Neuron (in vitro differentiated cells): ENCODE measurements around the gene CACNA1I.
"Not testable (repeated sequence)": the region's sequence is repeated elsewhere in the genome, so short reads cannot be mapped to it uniquely, and the experiment has no call there.

Experiments
- H2AFZ ChIP-seq: one replicate; pipeline ENCODE4 v1.6.1; 2013; ENCODE audit warnings: low read depth, mild to moderate bottlenecking, inconsistent platforms, low read length, moderate library complexity
- H3K27me3 ChIP-seq: one replicate; pipeline ENCODE4 v1.6.1; 2013; ENCODE audit warnings: low read length; ENCODE audit not compliant: insufficient read depth
- H3K36me3 ChIP-seq: one replicate; pipeline ENCODE4 v1.6.1; 2013; ENCODE audit warnings: low read length; ENCODE audit not compliant: insufficient read depth
- H3K4me1 ChIP-seq: one replicate; pipeline ENCODE4 v1.6.1; 2013; ENCODE audit warnings: low read length; ENCODE audit not compliant: insufficient read depth
- H3K4me3 ChIP-seq: 2 replicates; pipeline ENCODE4 v1.5.1; 2013; ENCODE audit warnings: mild to moderate bottlenecking, low read length, moderate library complexity
- H3K9me3 ChIP-seq: one replicate; pipeline ENCODE4 v1.6.1; 2013; ENCODE audit warnings: low read length

The CACNA1I gene

GRCh38 chr22:39570665-39571064 lies at the start of gene CACNA1I:
CACNA1I (plus strand) TSS chr22:39570753; CDS start chr22:39570753, 0 bp downstream.
- H3K36me3 ChIP-seq = no peaks in the 10 kb centered on the region
- no peak within 1 kb of the TSS for H3K4me3 ChIP-seq
- no peak within 1 kb of the TSS for H2AFZ ChIP-seq
- no peaks in the 10 kb centered on the region for H3K9me3 ChIP-seq
- peaks cover 19% of the 10 kb centered on the region for H3K27me3 ChIP-seq
- no peaks in the 10 kb centered on the region for H3K4me1 ChIP-seq

GRCh38 chr22:39521106-39521885 lies 49.3 kb upstream of the CACNA1I start:
- Histone ChIP-seq H3K36me3 (peaks cover 38% of the 10 kb centered on the region), H3K4me1 (peaks cover 35% of the 10 kb centered on the region), H3K4me3 (peak overlapping the region; percentile 96)
- H3K9me3 ChIP-seq, H2AFZ ChIP-seq, H3K27me3 ChIP-seq: not testable (repeated sequence)

- H3K9me3 ChIP-seq, H3K27me3 ChIP-seq, H2AFZ ChIP-seq: not testable (repeated sequence)
- Histone ChIP-seq H3K36me3 (peaks cover 35% of the 10 kb centered on the region), H3K4me3 (peak overlapping the region; percentile 96), H3K4me1 (peaks cover 35% of the 10 kb centered on the region)
Measured at GRCh38 chr22:39522091-39522490, 48.5 kb upstream of the CACNA1I start.

- Histone ChIP-seq H3K36me3 (peaks cover 35% of the 10 kb centered on the region), H2AFZ (no peak overlapping the region), H3K4me1 (peaks cover 40% of the 10 kb centered on the region), H3K9me3 (no peaks in the 10 kb centered on the region), H3K4me3 (peak overlapping the region; percentile 96), H3K27me3 (no peaks in the 10 kb centered on the region)
Measured at GRCh38 chr22:39522567-39523300, 47.8 kb upstream of the CACNA1I start.

GRCh38 chr22:39524089-39524752 lies 46.3 kb upstream of the CACNA1I start:
- H3K9me3 ChIP-seq = no peaks in the 10 kb centered on the region
- H3K4me1 ChIP-seq = peaks cover 44% of the 10 kb centered on the region
- peaks cover 37% of the 10 kb centered on the region for H3K36me3 ChIP-seq
- H3K4me3 ChIP-seq = no peak overlapping the region
- no peaks in the 10 kb centered on the region for H3K27me3 ChIP-seq
- no peak overlapping the region for H2AFZ ChIP-seq

GRCh38 chr22:39524753-39525657 lies 45.5 kb upstream of the CACNA1I start:
- Histone ChIP-seq H3K4me1 (peaks cover 45% of the 10 kb centered on the region), H3K36me3 (peaks cover 44% of the 10 kb centered on the region), H3K4me3 (no peak overlapping the region), H3K9me3 (no peaks in the 10 kb centered on the region), H3K27me3 (no peaks in the 10 kb centered on the region), H2AFZ (no peak overlapping the region)

GRCh38 chr22:39525658-39525975 lies 44.9 kb upstream of the CACNA1I start:
- H3K9me3 ChIP-seq = no peaks in the 10 kb centered on the region
- H3K36me3 ChIP-seq = peaks cover 44% of the 10 kb centered on the region
- no peak overlapping the region for H3K4me3 ChIP-seq

GRCh38 chr22:39526736-39527171 lies 43.8 kb upstream of the CACNA1I start:
- H3K36me3 ChIP-seq = peaks cover 42% of the 10 kb centered on the region
- peaks cover 52% of the 10 kb centered on the region for H3K4me1 ChIP-seq
- no peak overlapping the region for H3K4me3 ChIP-seq
- no peak overlapping the region for H2AFZ ChIP-seq
- H3K9me3 ChIP-seq = no peaks in the 10 kb centered on the region
- H3K27me3 ChIP-seq = no peaks in the 10 kb centered on the region

More at GRCh38 chr22:39525658-39525975, 44.9 kb upstream of the CACNA1I start:
- Histone ChIP-seq H2AFZ (no peak overlapping the region), H3K4me1 (peaks cover 45% of the 10 kb centered on the region), H3K27me3 (no peaks in the 10 kb centered on the region)

GRCh38 chr22:39527481-39527961 lies 43.0 kb upstream of the CACNA1I start:
- Histone ChIP-seq H2AFZ (no peak overlapping the region), H3K36me3 (peaks cover 36% of the 10 kb centered on the region), H3K27me3 (no peaks in the 10 kb centered on the region), H3K9me3 (no peaks in the 10 kb centered on the region), H3K4me1 (peaks cover 50% of the 10 kb centered on the region), H3K4me3 (no peak overlapping the region)

GRCh38 chr22:39528080-39528661 lies 42.4 kb upstream of the CACNA1I start:
- Histone ChIP-seq H2AFZ (no peak overlapping the region), H3K4me3 (no peak overlapping the region), H3K27me3 (no peaks in the 10 kb centered on the region), H3K9me3 (no peaks in the 10 kb centered on the region), H3K4me1 (peaks cover 43% of the 10 kb centered on the region), H3K36me3 (peaks cover 29% of the 10 kb centered on the region)

GRCh38 chr22:39528681-39529486 lies 41.7 kb upstream of the CACNA1I start:
- H3K4me1 ChIP-seq = peaks cover 41% of the 10 kb centered on the region
- no peaks in the 10 kb centered on the region for H3K27me3 ChIP-seq
- no peak overlapping the region for H2AFZ ChIP-seq
- H3K9me3 ChIP-seq = no peaks in the 10 kb centered on the region
- H3K4me3 ChIP-seq = no peak overlapping the region
- H3K36me3 ChIP-seq = peaks cover 26% of the 10 kb centered on the region
